ENCODE measurements around the gene USP17L28. TPM values are rescaled to one million over a fixed set of nuclear protein-coding genes. Genes with fewer than 3 reads are reported as not detected.
"Not testable (repeated sequence)": the region's sequence is repeated elsewhere in the genome, so short reads cannot be mapped to it uniquely, and the experiment has no call there.

Gene USP17L28
- not detected for total RNA-seq (2021; fragmentation: NEBNext Ultra II Directional; extraction: Animal tissue kit (Norgen Biotek cat#: 25700))
- long read RNA-seq = 0 reads

GRCh38 chr4:9348593-9348992 lies at the start of gene USP17L28:
Gene USP17L28 (plus strand): TSS chr4:9348893. CDS start chr4:9348893, 0 bp downstream.
- not testable (repeated sequence) for H3K4me3 Mint-ChIP-seq; H3K9me3 Mint-ChIP-seq; DNase-seq; H3K27ac Mint-ChIP-seq; H3K27me3 Mint-ChIP-seq (ENCODE audit: insufficient read depth); H3K4me1 Mint-ChIP-seq (ENCODE audit: low read depth); H3K36me3 Mint-ChIP-seq (ENCODE audit: low read depth)

GRCh38 chr4:9324191-9324590 lies 24.5 kb upstream of the USP17L28 start:
- not testable (repeated sequence) for H3K9me3 Mint-ChIP-seq; H3K27me3 Mint-ChIP-seq (ENCODE audit: insufficient read depth); H3K4me3 Mint-ChIP-seq; DNase-seq; H3K36me3 Mint-ChIP-seq (ENCODE audit: low read depth); H3K27ac Mint-ChIP-seq; H3K4me1 Mint-ChIP-seq (ENCODE audit: low read depth)

GRCh38 chr4:9324865-9325264 lies 23.8 kb upstream of the USP17L28 start, which contains the start of gene USP17L24:
Gene USP17L24 (plus strand): TSS chr4:9325165. CDS start chr4:9325165, 0 bp downstream.
- not testable (repeated sequence) for H3K36me3 Mint-ChIP-seq (ENCODE audit: low read depth); H3K27ac Mint-ChIP-seq; H3K4me3 Mint-ChIP-seq; H3K27me3 Mint-ChIP-seq (ENCODE audit: insufficient read depth); H3K9me3 Mint-ChIP-seq; DNase-seq; H3K4me1 Mint-ChIP-seq (ENCODE audit: low read depth)

GRCh38 chr4:9329611-9330010 lies 19.1 kb upstream of the USP17L28 start, which contains the start of gene USP17L25:
Gene USP17L25 (plus strand): TSS chr4:9329911. CDS start chr4:9329911, 0 bp downstream.
- H3K36me3 Mint-ChIP-seq (ENCODE audit: low read depth); H3K4me3 Mint-ChIP-seq; H3K4me1 Mint-ChIP-seq (ENCODE audit: low read depth); H3K27me3 Mint-ChIP-seq (ENCODE audit: insufficient read depth); H3K27ac Mint-ChIP-seq; DNase-seq; H3K9me3 Mint-ChIP-seq: not testable (repeated sequence)

- not testable (repeated sequence) for H3K9me3 Mint-ChIP-seq; H3K27me3 Mint-ChIP-seq (ENCODE audit: insufficient read depth); DNase-seq; H3K4me3 Mint-ChIP-seq; H3K27ac Mint-ChIP-seq; H3K36me3 Mint-ChIP-seq (ENCODE audit: low read depth); H3K4me1 Mint-ChIP-seq (ENCODE audit: low read depth)
Observed at GRCh38 chr4:9334358-9334757, 14.3 kb upstream of the USP17L28 start, which contains the start of gene USP17L26. Gene USP17L26 (plus strand): TSS chr4:9334658. CDS start chr4:9334658, 0 bp downstream.

GRCh38 chr4:9339103-9339502 lies 9.6 kb upstream of the USP17L28 start, which contains the start of gene USP17L5:
Gene USP17L5 (plus strand): TSS chr4:9339403. CDS start chr4:9339403, 0 bp downstream.
- not testable (repeated sequence) for DNase-seq; H3K36me3 Mint-ChIP-seq (ENCODE audit: low read depth); H3K27ac Mint-ChIP-seq; H3K4me1 Mint-ChIP-seq (ENCODE audit: low read depth); H3K4me3 Mint-ChIP-seq; H3K27me3 Mint-ChIP-seq (ENCODE audit: insufficient read depth); H3K9me3 Mint-ChIP-seq

GRCh38 chr4:9343848-9344247 lies 4.8 kb upstream of the USP17L28 start, which contains the start of gene USP17L27:
Gene USP17L27 (plus strand): TSS chr4:9344148. CDS start chr4:9344148, 0 bp downstream.
- not testable (repeated sequence) for H3K27me3 Mint-ChIP-seq (ENCODE audit: insufficient read depth); H3K4me3 Mint-ChIP-seq; H3K36me3 Mint-ChIP-seq (ENCODE audit: low read depth); H3K27ac Mint-ChIP-seq; DNase-seq; H3K9me3 Mint-ChIP-seq; H3K4me1 Mint-ChIP-seq (ENCODE audit: low read depth)

GRCh38 chr4:9350866-9351265 lies 2.2 kb downstream of the USP17L28 start:
- H3K27me3 Mint-ChIP-seq (ENCODE audit: insufficient read depth); H3K4me3 Mint-ChIP-seq; H3K4me1 Mint-ChIP-seq (ENCODE audit: low read depth); H3K9me3 Mint-ChIP-seq; H3K36me3 Mint-ChIP-seq (ENCODE audit: low read depth); H3K27ac Mint-ChIP-seq; DNase-seq: not testable (repeated sequence)

GRCh38 chr4:9353338-9353737 lies 4.6 kb downstream of the USP17L28 start, which contains the start of gene USP17L29:
Gene USP17L29 (plus strand): TSS chr4:9353638. CDS start chr4:9353638, 0 bp downstream.
- not testable (repeated sequence) for H3K4me3 Mint-ChIP-seq; H3K36me3 Mint-ChIP-seq (ENCODE audit: low read depth); DNase-seq; H3K9me3 Mint-ChIP-seq; H3K4me1 Mint-ChIP-seq (ENCODE audit: low read depth); H3K27me3 Mint-ChIP-seq (ENCODE audit: insufficient read depth); H3K27ac Mint-ChIP-seq

- not testable (repeated sequence) for DNase-seq; H3K4me3 Mint-ChIP-seq; H3K9me3 Mint-ChIP-seq; H3K27ac Mint-ChIP-seq; H3K4me1 Mint-ChIP-seq (ENCODE audit: low read depth); H3K36me3 Mint-ChIP-seq (ENCODE audit: low read depth); H3K27me3 Mint-ChIP-seq (ENCODE audit: insufficient read depth)
Observed at GRCh38 chr4:9362829-9363228, 14.1 kb downstream of the USP17L28 start, which contains the start of gene USP17L30. Gene USP17L30 (plus strand): TSS chr4:9363129. CDS start chr4:9363129, 0 bp downstream.

GRCh38 chr4:9379881-9380280 lies 31.2 kb downstream of the USP17L28 start:
- H3K4me1 Mint-ChIP-seq (ENCODE audit: low read depth); H3K27me3 Mint-ChIP-seq (ENCODE audit: insufficient read depth); H3K27ac Mint-ChIP-seq; H3K4me3 Mint-ChIP-seq; DNase-seq; H3K36me3 Mint-ChIP-seq (ENCODE audit: low read depth): not testable (repeated sequence)
- peaks cover 34% of the 10 kb centered on the region for H3K9me3 Mint-ChIP-seq

Measured in HFFc6 (cell line).